GM23338 (cell line): ENCODE measurements around the gene NPPA. TPM values are rescaled to one million over a fixed set of nuclear protein-coding genes. Genes with fewer than 3 reads are reported as not detected.

ENCODE experiments used
- ATAC-seq: fragments of 200-7000 bp; cut with Tn5 transposase; 3 replicates; pipeline ENCODE4 v1.9.1; 2020
- DNase-seq: peaks from one replicate; pipeline ENCODE4 v3.0.0-alpha.2; 2015; ENCODE audit warnings: low spot score
- H2AFZ ChIP-seq: fragments of 200-600 bp; sonication (generic); 2 replicates; pipeline ENCODE4 v1.8.0; 2016; ENCODE audit warnings: antibody characterized with exemption, mild to moderate bottlenecking, moderate library complexity
- H3F3A ChIP-seq: fragments of 200-600 bp; sonication (generic); replicated peaks from 2 replicates; pipeline ENCODE4 v1.8.0; 2017; ENCODE audit warnings: antibody characterized with exemption, mixed run types, low read depth
- H3K27ac ChIP-seq: fragments of 200-600 bp; sonication (generic); 2 replicates; pipeline ENCODE4 v1.6.1; 2016; ENCODE audit warnings: low read depth
- H3K27me3 ChIP-seq: fragments of 200-600 bp; sonication (generic); 2 replicates; pipeline ENCODE4 v1.8.0; 2016; ENCODE audit warnings: mild to moderate bottlenecking, mixed run types, moderate library complexity; ENCODE audit not compliant: insufficient read depth
- H3K36me3 ChIP-seq: fragments of 200-600 bp; sonication (generic); 2 replicates; pipeline ENCODE4 v1.8.0; 2016; ENCODE audit warnings: mild to moderate bottlenecking; ENCODE audit not compliant: insufficient read depth
- H3K4me1 ChIP-seq: fragments of 200-600 bp; sonication (generic); 2 replicates; pipeline ENCODE4 v1.8.0; 2016; ENCODE audit warnings: mild to moderate bottlenecking, moderate library complexity; ENCODE audit not compliant: insufficient read depth
- H3K4me2 ChIP-seq: fragments of 200-600 bp; sonication (generic); 2 replicates; pipeline ENCODE4 v1.7.1; 2017; ENCODE audit warnings: mixed run types
- H3K4me3 ChIP-seq: fragments of 200-600 bp; sonication (generic); 2 replicates; pipeline ENCODE4 v1.6.1; 2016; ENCODE audit warnings: mixed run types
- H3K79me2 ChIP-seq: fragments of 200-600 bp; sonication (generic); replicated peaks from 2 replicates; pipeline ENCODE4 v1.8.0; 2017; ENCODE audit warnings: mild to moderate bottlenecking; ENCODE audit not compliant: insufficient read depth
- H3K9me2 ChIP-seq: fragments of 200-600 bp; sonication (generic); 2 replicates; pipeline ENCODE4 v1.8.0; 2017; ENCODE audit not compliant: insufficient read depth
- H4K20me1 ChIP-seq: fragments of 200-600 bp; sonication (generic); replicated peaks from 2 replicates; pipeline ENCODE4 v1.8.0; 2017; ENCODE audit warnings: mild to moderate bottlenecking; ENCODE audit not compliant: insufficient read depth
- H3K27ac Mint-ChIP-seq: 2 replicates; pipeline ENCODE4 v1.8.0; 2020; ENCODE audit warnings: inconsistent platforms, mild to moderate bottlenecking, moderate library complexity, mixed read lengths
- H3K27me3 Mint-ChIP-seq: 3 replicates; pipeline ENCODE4 v1.8.0; 2022; ENCODE audit warnings: low read depth, mild to moderate bottlenecking, moderate library complexity, mixed read lengths, inconsistent platforms; ENCODE audit not compliant: insufficient read depth, poor library complexity
- H3K36me3 Mint-ChIP-seq: 3 replicates; pipeline ENCODE4 v1.8.0; 2021; ENCODE audit warnings: low read depth, mild to moderate bottlenecking, inconsistent platforms, moderate library complexity, mixed read lengths
- H3K4me1 Mint-ChIP-seq: 3 replicates; pipeline ENCODE4 v1.8.0; 2020; ENCODE audit warnings: mild to moderate bottlenecking, inconsistent platforms, mixed read lengths
- H3K4me3 Mint-ChIP-seq: 3 replicates; pipeline ENCODE4 v1.8.0; 2021; ENCODE audit warnings: moderate library complexity, mild to moderate bottlenecking, inconsistent platforms, mixed read lengths
- H3K9me3 Mint-ChIP-seq: 3 replicates; pipeline ENCODE4 v1.8.0; 2020; ENCODE audit warnings: moderate library complexity, mild to moderate bottlenecking, inconsistent platforms, mixed read lengths
- CREB1 ChIP-seq: fragments of 250-450 bp; sonication (Bioruptor Pico); IDR thresholded peaks from 2 replicates; pipeline ENCODE4 v1.5.0; 2020; ENCODE audit warnings: low read depth, mild to moderate bottlenecking, moderate library complexity
- ETS1 ChIP-seq: IDR thresholded peaks from 2 replicates; pipeline ENCODE4 v1.6.1; 2016; ENCODE audit warnings: antibody characterized with exemption
- EZH2 ChIP-seq: fragments of 200-600 bp; sonication (generic); IDR thresholded peaks from one replicate; pipeline ENCODE4 v1.8.0; 2017; ENCODE audit warnings: antibody characterized with exemption, mild to moderate bottlenecking, low read depth; ENCODE audit not compliant: unreplicated experiment
- EZH2phosphoT487 ChIP-seq: fragments of 200-600 bp; sonication (generic); IDR thresholded peaks from one replicate; pipeline ENCODE4 v1.8.1; 2018; ENCODE audit warnings: antibody characterized with exemption; ENCODE audit not compliant: unreplicated experiment
- NANOG ChIP-seq: IDR thresholded peaks from 2 replicates; pipeline ENCODE4 v1.6.1; 2016; ENCODE audit warnings: antibody characterized with exemption, borderline replicate concordance
- POLR2AphosphoS5 ChIP-seq: IDR thresholded peaks from 2 replicates; pipeline ENCODE4 v1.6.1; 2016; ENCODE audit warnings: antibody characterized with exemption, low read depth
- ZNF114 ChIP-seq: fragments of 250-450 bp; sonication (Bioruptor Pico); IDR thresholded peaks from 2 replicates; pipeline ENCODE4 v1.5.0; 2020; ENCODE audit warnings: mild to moderate bottlenecking, moderate library complexity
- ZNF462 ChIP-seq: fragments of 250-450 bp; sonication (Bioruptor Pico); IDR thresholded peaks from 2 replicates; pipeline ENCODE4 v1.5.0; 2020; ENCODE audit warnings: mild to moderate bottlenecking, moderate library complexity
- polyA plus RNA-seq: library from polyadenylated mRNA; unstranded; fragments of >200 nt; fragmentation: Nextera tagmentation; extraction: Ambion mirVana; gene quantifications from 2 replicates; pipeline ENCODE4 v1.2.1, GENCODE V29; 2016
- total RNA-seq: library from RNA; depleted of rRNA; stranded (reverse); fragments of >200 nt; shearing (Covaris generic); gene quantifications from 2 replicates; pipeline ENCODE4 v1.2.3, GENCODE V29; 2014

The NPPA gene
- total and polyA plus RNA-seq, 2 experiments from 2014 or later = 0.29 TPM; not detected in 1

- TF ChIP-seq ZNF462 (CRISPR knock-in tag) = no peak
- no peak for TF ChIP-seq ETS1
- TF ChIP-seq NANOG = no peak
- no peak for TF ChIP-seq ZNF114 (CRISPR knock-in tag)
- TF ChIP-seq CREB1 (CRISPR knock-in tag) = no peak
- no peak for TF ChIP-seq EZH2
Measured at GRCh38 chr1:11858158-11858557, 10.6 kb upstream of the NPPA start (continued).

- peaks cover 7% of the 10 kb centered on the region; the same call in 1 of the 3 replicates for H3K4me1 Mint-ChIP-seq
- TF ChIP-seq POLR2AphosphoS5 (no peak), CREB1 (CRISPR knock-in tag) (no peak), EZH2phosphoT487 (no peak), ZNF462 (CRISPR knock-in tag) (no peak), ZNF114 (CRISPR knock-in tag) (no peak)
Measured at GRCh38 chr1:11857164-11857851, 9.7 kb upstream of the NPPA start.

More at GRCh38 chr1:11857164-11857851, 9.7 kb upstream of the NPPA start:
- Histone ChIP-seq H3K27me3 (peaks cover 27% of the 10 kb centered on the region), H3K36me3 (no peaks in the 10 kb centered on the region), H3K79me2 (no peaks in the 10 kb centered on the region), H3K4me2 (no peak overlapping the region), H3F3A (no peaks in the 10 kb centered on the region), H3K4me1 (no peaks in the 10 kb centered on the region), H3K4me3 (no peak overlapping the region), H3K9me2 (no peaks in the 10 kb centered on the region), H3K27ac (no peak overlapping the region), H4K20me1 (no peaks in the 10 kb centered on the region), H2AFZ (no peak overlapping the region)
- no peaks in the 10 kb centered on the region for H3K9me3 Mint-ChIP-seq
- H3K27ac Mint-ChIP-seq = no peak overlapping the region
- no peak for DNase-seq
- ATAC-seq = no peak
- H3K4me3 Mint-ChIP-seq = no peak overlapping the region
- no peaks in the 10 kb centered on the region for H3K36me3 Mint-ChIP-seq
- H3K27me3 Mint-ChIP-seq = peaks cover 16% of the 10 kb centered on the region
